Spinal cord (tissue), 10 donors: ENCODE results near the gene COL27A1. TPM values are rescaled to one million over a fixed set of nuclear protein-coding genes. Genes with fewer than 3 reads are reported as not detected.
A peak's percentile ranks its signal among the peaks of the same experiment; 100 is the strongest.

Experiments used
- DNase-seq, 6 donors: peaks; one replicate each; pipeline versions ENCODE4 v3.0.0 to v3.0.0-alpha.2; 2013 to 2015; ENCODE audit warnings: low spot score in 6 of 6, low read depth in 4 of 6
- H3K27ac ChIP-seq: one replicate; pipeline ENCODE4 v1.5.1; 2013; ENCODE audit warnings: low read depth, low read length, control low read depth
- H3K27me3 ChIP-seq: one replicate; pipeline ENCODE4 v1.6.1; 2013; ENCODE audit warnings: low read length; ENCODE audit not compliant: control insufficient read depth, insufficient read depth
- H3K36me3 ChIP-seq: one replicate; pipeline ENCODE4 v1.6.1; 2013; ENCODE audit warnings: low read length; ENCODE audit not compliant: control insufficient read depth, insufficient read depth
- H3K4me1 ChIP-seq: one replicate; pipeline ENCODE4 v1.6.1; 2013; ENCODE audit warnings: low read length; ENCODE audit not compliant: control insufficient read depth, insufficient read depth
- H3K4me3 ChIP-seq: one replicate; pipeline ENCODE4 v1.5.1; 2013; ENCODE audit warnings: low read depth, low read length, control low read depth
- H3K9me3 ChIP-seq: one replicate; pipeline ENCODE4 v1.6.1; 2013; ENCODE audit warnings: low read length; ENCODE audit not compliant: control insufficient read depth, insufficient read depth
- WGBS: methylation state at CpG from one replicate; pipeline ENCODE4 v1.1.5; 2013; ENCODE audit warnings: missing lambda C conversion rate; ENCODE audit not compliant: insufficient coverage; 5-methylcytosine and 5-hydroxymethylcytosine counted together
- polyA plus RNA-seq, 2 donors: library from polyadenylated mRNA; unstranded; fragments of 120-200 nt; gene quantifications; one replicate each; pipeline ENCODE4 v1.2.1, GENCODE V29; 2013; ENCODE audit not compliant: insufficient read length in 2 of 2
- total RNA-seq, 2 donors: library from RNA; depleted of rRNA in 1 of 2; stranded (reverse); fragments of 120-200 nt in 1 of 2; fragments of >200 nt in 1 of 2; gene quantifications; one replicate each; pipeline versions ENCODE4 v1.2.3 to v1.2.4, GENCODE V29; 2013 to 2014
- donor health status: healthy.

The COL27A1 gene
- total and polyA plus RNA-seq, 4 donors: 8.4 to 21.9 (median 15.4) TPM

- 92% methylated on average over 6 of the region's 11 CpGs for WGBS
- Histone ChIP-seq H3K27me3 (no peaks in the 10 kb centered on the region), H3K27ac (no peak overlapping the region), H3K36me3 (peaks cover 16% of the 10 kb centered on the region), H3K4me1 (peaks cover 25% of the 10 kb centered on the region), H3K4me3 (no peak overlapping the region), H3K9me3 (peaks cover 3% of the 10 kb centered on the region)
- no peak for DNase-seq
Measured at GRCh38 chr9:114291886-114292590, 136.7 kb downstream of the COL27A1 start.

DNA sequence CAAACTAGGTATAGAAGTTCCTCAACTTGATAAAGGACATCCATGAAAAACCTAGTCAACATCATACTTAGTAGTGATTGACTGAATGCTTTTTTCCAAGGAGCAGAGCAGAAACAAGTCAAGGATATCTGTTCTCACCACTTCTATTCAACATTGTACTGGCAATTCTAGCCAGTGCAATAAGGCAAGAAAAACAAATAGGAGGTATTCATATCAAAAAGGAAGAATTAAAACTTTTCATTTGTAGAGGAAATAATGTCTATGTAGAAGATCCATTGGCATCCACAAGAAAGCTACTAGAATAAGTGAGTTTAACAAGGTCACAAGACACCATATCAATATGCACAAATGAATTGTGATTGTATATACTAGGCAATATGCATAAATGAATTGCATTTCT is 139.3 kb downstream of the COL27A1 start:
- peaks cover 9% of the 10 kb centered on the region for H3K4me1 ChIP-seq
- peaks cover 3% of the 10 kb centered on the region for H3K9me3 ChIP-seq
- no peak overlapping the region for H3K4me3 ChIP-seq
- DNase-seq: no peak
- H3K27ac ChIP-seq: no peak overlapping the region
- H3K27me3 ChIP-seq: no peaks in the 10 kb centered on the region
- H3K36me3 ChIP-seq: peaks cover 9% of the 10 kb centered on the region

GRCh38 chr9:114296338-114296737 is 141.0 kb downstream of the COL27A1 start:
- peaks cover 3% of the 10 kb centered on the region for H3K9me3 ChIP-seq
- no peak for DNase-seq
- no peak overlapping the region for H3K4me3 ChIP-seq
- H3K27ac ChIP-seq: no peak overlapping the region
- H3K27me3 ChIP-seq: no peaks in the 10 kb centered on the region
- WGBS: no CpG with 5 or more reads among the region's 1 CpG
- H3K4me1 ChIP-seq: no peaks in the 10 kb centered on the region
- peaks cover 18% of the 10 kb centered on the region for H3K36me3 ChIP-seq

DNA sequence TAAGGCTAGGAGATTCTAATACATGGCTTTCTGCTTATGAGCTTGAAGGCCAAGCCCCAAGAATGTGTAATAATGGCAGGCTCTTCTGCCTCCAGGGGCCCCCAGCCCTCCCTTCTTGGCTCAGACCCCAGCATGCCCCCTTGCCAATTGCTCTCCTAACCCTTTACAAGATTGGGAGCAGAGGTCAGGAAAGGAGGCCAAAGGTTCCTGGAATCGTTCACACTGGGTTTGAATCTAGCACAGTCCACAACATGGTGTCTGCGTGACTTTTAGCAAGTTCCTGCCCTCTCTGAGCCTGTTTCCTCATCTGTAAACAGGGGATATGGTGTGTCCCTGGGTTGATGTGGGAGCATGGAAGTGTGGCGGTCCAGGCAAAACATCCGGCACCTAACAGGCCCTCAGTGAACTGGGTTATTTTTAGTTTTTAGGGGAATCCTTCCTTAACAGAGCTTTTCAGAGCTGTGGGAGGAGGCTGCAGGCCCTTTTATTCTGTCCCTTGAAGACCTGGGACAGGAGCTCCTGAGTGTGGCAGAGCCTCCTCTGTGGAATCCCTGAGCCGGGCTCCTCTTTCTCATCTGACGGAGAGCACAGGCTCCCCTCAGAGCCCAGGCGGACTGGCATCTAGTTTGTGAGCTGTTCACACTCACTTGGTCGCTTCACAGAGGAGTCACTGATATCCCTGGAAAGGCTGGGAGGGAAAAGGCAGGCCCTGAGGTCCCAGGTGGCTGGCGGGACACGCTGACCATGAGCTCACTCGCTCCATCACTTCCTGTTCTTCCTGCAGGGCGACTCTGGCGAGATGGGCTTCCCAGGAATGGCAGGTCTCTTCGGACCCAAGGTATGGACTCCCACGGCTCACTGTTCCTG is 144.2 kb downstream of the COL27A1 start:
- no peak for DNase-seq
- Histone ChIP-seq H3K27ac (no peak overlapping the region), H3K4me3 (no peak overlapping the region), H3K27me3 (no peaks in the 10 kb centered on the region), H3K36me3 (peaks cover 21% of the 10 kb centered on the region), H3K4me1 (peaks cover under 1% of the 10 kb centered on the region), H3K9me3 (peaks cover 3% of the 10 kb centered on the region)
- 93% methylated on average over 15 of the region's 15 CpGs for WGBS

- 88% methylated on average over 4 of the region's 4 CpGs for WGBS
- no peaks in the 10 kb centered on the region for H3K27me3 ChIP-seq
- no peaks in the 10 kb centered on the region for H3K9me3 ChIP-seq
- DNase-seq: no peak
- no peak overlapping the region for H3K27ac ChIP-seq
- no peak overlapping the region for H3K4me3 ChIP-seq
- H3K4me1 ChIP-seq: peaks cover 9% of the 10 kb centered on the region
- H3K36me3 ChIP-seq: peaks cover 21% of the 10 kb centered on the region
Measured at GRCh38 chr9:114300153-114300845, 145.0 kb downstream of the COL27A1 start.

GRCh38 chr9:114300846-114301797 is 145.8 kb downstream of the COL27A1 start:
- Histone ChIP-seq H3K27me3 (no peaks in the 10 kb centered on the region), H3K27ac (no peak overlapping the region), H3K9me3 (no peaks in the 10 kb centered on the region), H3K4me3 (no peak overlapping the region), H3K36me3 (peaks cover 21% of the 10 kb centered on the region), H3K4me1 (peaks cover 16% of the 10 kb centered on the region)
- DNase-seq: peak in 1 of 6 donors; percentile 0
- 93% methylated on average over 25 of the region's 31 CpGs for WGBS

DNA sequence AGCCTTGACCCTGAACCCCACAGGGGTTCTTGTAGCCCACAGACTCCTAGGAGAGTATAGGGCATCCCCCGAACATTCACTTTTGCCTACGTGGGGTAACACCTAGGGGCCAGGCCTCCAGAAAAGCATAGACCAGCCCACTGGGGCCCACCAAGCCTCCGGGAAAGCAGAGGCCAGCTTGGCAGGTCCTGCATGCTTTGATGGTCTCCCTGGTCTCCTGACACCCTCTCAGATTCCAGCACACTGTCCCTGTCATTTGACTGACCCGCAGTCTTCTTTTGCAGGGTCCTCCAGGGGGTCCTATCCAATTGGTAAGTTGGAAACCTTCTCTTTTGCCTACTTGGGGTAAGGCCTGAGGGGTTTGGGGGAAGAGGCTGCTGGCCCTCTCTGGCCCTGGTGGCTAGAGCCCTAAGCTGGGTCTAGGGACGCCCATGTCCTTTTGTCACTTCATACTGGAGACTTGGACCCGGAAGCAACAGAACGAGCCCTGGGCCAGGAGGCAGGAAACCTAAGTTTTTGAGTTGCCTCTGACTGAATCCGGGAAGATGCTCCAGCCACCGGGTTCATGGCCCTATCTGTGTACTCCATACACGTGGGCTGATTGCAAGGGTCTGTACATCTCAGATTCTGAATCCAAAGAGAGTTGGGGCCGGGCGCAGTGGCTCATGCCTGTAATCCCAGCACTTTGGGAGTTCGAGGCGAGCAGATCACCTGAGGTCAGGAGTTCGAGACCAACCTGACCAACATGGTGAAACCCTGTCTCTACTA is 146.6 kb downstream of the COL27A1 start:
- H3K4me3 ChIP-seq: no peak overlapping the region
- no peaks in the 10 kb centered on the region for H3K27me3 ChIP-seq
- 90% methylated on average over 12 of the region's 15 CpGs for WGBS
- H3K27ac ChIP-seq: no peak overlapping the region
- H3K36me3 ChIP-seq: peaks cover 23% of the 10 kb centered on the region
- H3K4me1 ChIP-seq: peaks cover 17% of the 10 kb centered on the region
- H3K9me3 ChIP-seq: no peaks in the 10 kb centered on the region
- no peak for DNase-seq

DNA sequence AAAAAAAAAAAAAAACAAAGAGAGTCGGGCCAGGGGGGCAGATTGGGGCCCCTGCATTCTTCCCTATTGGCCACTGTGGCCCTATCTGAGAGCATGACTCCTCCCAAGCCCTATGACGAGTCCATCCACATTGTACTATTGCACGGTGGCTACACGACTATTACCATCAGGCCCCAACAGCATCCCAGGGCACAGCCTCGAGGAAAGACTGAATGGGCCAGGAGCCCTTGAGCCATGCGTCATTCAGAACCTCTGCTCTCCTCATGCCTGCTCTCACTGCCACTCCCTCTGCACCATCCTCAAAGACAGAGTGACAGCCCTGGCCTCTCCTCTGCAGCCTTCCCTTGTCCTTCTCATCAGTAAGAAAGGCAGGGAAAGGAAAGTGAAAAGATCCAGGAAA is 147.4 kb downstream of the COL27A1 start:
- Histone ChIP-seq H3K4me3 (no peak overlapping the region), H3K4me1 (peaks cover 17% of the 10 kb centered on the region), H3K9me3 (no peaks in the 10 kb centered on the region), H3K36me3 (peaks cover 25% of the 10 kb centered on the region), H3K27ac (no peak overlapping the region), H3K27me3 (no peaks in the 10 kb centered on the region)
- DNase-seq: peak in 1 of 6 donors; percentile 0
- WGBS: 55% methylated on average over 6 of the region's 6 CpGs
